Measurements from ENCODE around the gene TRIM67. TPM values are rescaled to one million over a fixed set of nuclear protein-coding genes. Genes with fewer than 3 reads are reported as not detected.

TRIM67 gene
- total and polyA plus RNA-seq, 2 of the 4 experiments (the other 2 are of a cell fraction) = not detected

DNA sequence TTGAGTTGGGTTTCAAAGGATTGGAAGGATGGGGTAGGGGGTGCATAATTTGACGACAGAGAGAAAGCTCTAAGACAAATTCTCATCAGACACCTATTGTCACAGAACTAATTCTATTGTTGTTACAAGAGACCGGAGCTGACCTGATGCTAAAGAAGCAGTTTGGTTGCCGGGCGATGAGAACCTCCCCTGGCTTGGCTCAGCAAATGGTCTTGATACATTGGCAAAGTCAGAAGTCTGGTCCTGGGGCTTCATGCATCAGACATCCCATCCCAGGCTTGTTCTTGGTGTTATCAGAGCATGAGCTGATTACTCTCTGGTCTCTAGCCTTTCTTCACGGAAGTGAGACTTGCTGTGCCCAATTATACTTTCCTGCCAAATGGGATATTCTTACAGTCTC is 15.4 kb downstream of the TRIM67 start:
- CTCF ChIA-PET = no interaction called here
- H4K5ac ChIP-seq (ENCODE audit: low read depth, low read length) = no peak overlapping the region
- H2AK5ac ChIP-seq (ENCODE audit: low read depth, low read length) = no peak overlapping the region
- in situ Hi-C loops (cut with MboI; ENCODE audit: low sequenced_read_pairs) = no loop called here
- no peak overlapping the region for H3K27ac ChIP-seq (ENCODE audit: insufficient read depth, low read length)
- H2BK15ac ChIP-seq (ENCODE audit: low read depth, low read length) = no peak overlapping the region
- no peaks in the 10 kb centered on the region for H3K9me1 ChIP-seq (ENCODE audit: insufficient read depth, low read length)
- H3K56ac ChIP-seq (ENCODE audit: extremely low read depth, insufficient read depth, low read length) = no peak overlapping the region
- no peak for ATAC-seq (ENCODE audit: low read depth)
- H4K8ac ChIP-seq (ENCODE audit: low read depth in 2 of 2, low read length in 2 of 2) = no peak overlapping the region
- no peak overlapping the region for H2BK120ac ChIP-seq (ENCODE audit: low read depth, low read length)
- no TSS peak for BruUV-seq (replicated peaks)
- no peak overlapping the region for H3K23ac ChIP-seq (ENCODE audit: low read depth, low read length)
- no peak overlapping the region for H3K18ac ChIP-seq (ENCODE audit: low read depth, low read length)
- H3K4ac ChIP-seq (ENCODE audit: low read depth, low read length) = no peak overlapping the region
- no peak overlapping the region for H2AK9ac ChIP-seq (replicated peaks; ENCODE audit: low read depth, low read length, poor library complexity)
- H4K91ac ChIP-seq (ENCODE audit: insufficient read depth, low read depth, low read length) = no peak overlapping the region
- H3K9me3 ChIP-seq (ENCODE audit: control insufficient read depth, insufficient read depth, low read length) = peaks cover 2% of the 10 kb centered on the region; the same call in 1 of the 2 replicates
- TF ChIP-seq, protein P1, sequence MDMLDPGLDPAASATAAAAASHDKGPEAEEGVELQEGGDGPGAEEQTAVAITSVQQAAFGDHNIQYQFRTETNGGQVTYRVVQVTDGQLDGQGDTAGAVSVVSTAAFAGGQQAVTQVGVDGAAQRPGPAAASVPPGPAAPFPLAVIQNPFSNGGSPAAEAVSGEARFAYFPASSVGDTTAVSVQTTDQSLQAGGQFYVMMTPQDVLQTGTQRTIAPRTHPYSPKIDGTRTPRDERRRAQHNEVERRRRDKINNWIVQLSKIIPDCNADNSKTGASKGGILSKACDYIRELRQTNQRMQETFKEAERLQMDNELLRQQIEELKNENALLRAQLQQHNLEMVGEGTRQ (IDR thresholded peaks at IDR 0.05; ENCODE audit: low read depth, low read length) = no peak
- TF ChIP-seq POLR2A (IDR thresholded peaks at IDR 0.05; ENCODE audit: low read depth, low read length) = no peak
- TF ChIP-seq, protein P2, sequence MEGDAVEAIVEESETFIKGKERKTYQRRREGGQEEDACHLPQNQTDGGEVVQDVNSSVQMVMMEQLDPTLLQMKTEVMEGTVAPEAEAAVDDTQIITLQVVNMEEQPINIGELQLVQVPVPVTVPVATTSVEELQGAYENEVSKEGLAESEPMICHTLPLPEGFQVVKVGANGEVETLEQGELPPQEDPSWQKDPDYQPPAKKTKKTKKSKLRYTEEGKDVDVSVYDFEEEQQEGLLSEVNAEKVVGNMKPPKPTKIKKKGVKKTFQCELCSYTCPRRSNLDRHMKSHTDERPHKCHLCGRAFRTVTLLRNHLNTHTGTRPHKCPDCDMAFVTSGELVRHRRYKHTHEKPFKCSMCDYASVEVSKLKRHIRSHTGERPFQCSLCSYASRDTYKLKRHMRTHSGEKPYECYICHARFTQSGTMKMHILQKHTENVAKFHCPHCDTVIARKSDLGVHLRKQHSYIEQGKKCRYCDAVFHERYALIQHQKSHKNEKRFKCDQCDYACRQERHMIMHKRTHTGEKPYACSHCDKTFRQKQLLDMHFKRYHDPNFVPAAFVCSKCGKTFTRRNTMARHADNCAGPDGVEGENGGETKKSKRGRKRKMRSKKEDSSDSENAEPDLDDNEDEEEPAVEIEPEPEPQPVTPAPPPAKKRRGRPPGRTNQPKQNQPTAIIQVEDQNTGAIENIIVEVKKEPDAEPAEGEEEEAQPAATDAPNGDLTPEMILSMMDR (conservative IDR thresholded peaks at IDR 0.05; ENCODE audit: low read depth, low read length) = no peak
- no peak for TF ChIP-seq RFX5 (IDR thresholded peaks at IDR 0.05; ENCODE audit: low read depth, low read length)
- no peak for TF ChIP-seq BHLHE40 (IDR thresholded peaks at IDR 0.05; ENCODE audit: low read depth, low read length)
- no peak for TF ChIP-seq MAZ (IDR thresholded peaks at IDR 0.05; ENCODE audit: borderline replicate concordance, low read depth, low read length)
- TF ChIP-seq CEBPB (IDR thresholded peaks at IDR 0.05; ENCODE audit: low read depth, low read length) = no peak
- TF ChIP-seq, protein P3, sequence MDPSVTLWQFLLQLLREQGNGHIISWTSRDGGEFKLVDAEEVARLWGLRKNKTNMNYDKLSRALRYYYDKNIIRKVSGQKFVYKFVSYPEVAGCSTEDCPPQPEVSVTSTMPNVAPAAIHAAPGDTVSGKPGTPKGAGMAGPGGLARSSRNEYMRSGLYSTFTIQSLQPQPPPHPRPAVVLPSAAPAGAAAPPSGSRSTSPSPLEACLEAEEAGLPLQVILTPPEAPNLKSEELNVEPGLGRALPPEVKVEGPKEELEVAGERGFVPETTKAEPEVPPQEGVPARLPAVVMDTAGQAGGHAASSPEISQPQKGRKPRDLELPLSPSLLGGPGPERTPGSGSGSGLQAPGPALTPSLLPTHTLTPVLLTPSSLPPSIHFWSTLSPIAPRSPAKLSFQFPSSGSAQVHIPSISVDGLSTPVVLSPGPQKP (IDR thresholded peaks at IDR 0.05; ENCODE audit: borderline replicate concordance, low read depth, low read length) = no peak
- TF ChIP-seq RAD21 (IDR thresholded peaks at IDR 0.05; ENCODE audit: low read length) = no peak
- no peak for TF ChIP-seq MXI1 (IDR thresholded peaks at IDR 0.05; ENCODE audit: borderline replicate concordance, low read depth, low read length)
- TF ChIP-seq NFE2L2 (IDR thresholded peaks at IDR 0.05; ENCODE audit: low read depth, low read length) = no peak
- TF ChIP-seq FOS (IDR thresholded peaks at IDR 0.05; ENCODE audit: low read depth, low read length) = no peak
- TF ChIP-seq SMC3 (IDR thresholded peaks at IDR 0.05; ENCODE audit: low read depth, low read length) = no peak
- TF ChIP-seq MAFK (IDR thresholded peaks at IDR 0.05; ENCODE audit: low read depth, low read length) = no peak
- no peak overlapping the region for H3K14ac ChIP-seq (replicated peaks; ENCODE audit: low read depth, low read length)
- no peaks in the 10 kb centered on the region for H3K36me3 ChIP-seq (ENCODE audit: control insufficient read depth, insufficient read depth, low read length)
- intact Hi-C loops (cut with micrococcal nuclease) = no loop called here
- H2BK5ac ChIP-seq (ENCODE audit: low read depth, low read length, poor library complexity, severe bottlenecking) = no peak overlapping the region
- WGBS, 2 experiments (ENCODE audit: extremely low coverage in 2 of 2, insufficient read length in 1 of 2) = no CpG with 5 or more reads among the region's 5 CpGs
- H3K4me2 ChIP-seq (ENCODE audit: low read depth, low read length) = no peak overlapping the region
- H3K4me1 ChIP-seq (ENCODE audit: control insufficient read depth, insufficient read depth, low read length) = no peaks in the 10 kb centered on the region
- no peaks in the 10 kb centered on the region for H4K20me1 ChIP-seq (ENCODE audit: insufficient read depth, low read length)
- POLR2A ChIA-PET (ENCODE audit: unreplicated experiment) = no interaction called here
- no peak overlapping the region for H3K9ac ChIP-seq (ENCODE audit: low read depth, low read length)
- dilution Hi-C loops (cut with HindIII; ENCODE audit: low sequenced_read_pairs, unreplicated experiment) = no loop called here
- H3K27me3 ChIP-seq (ENCODE audit: control insufficient read depth, insufficient read depth, low read length) = peaks cover 8% of the 10 kb centered on the region
- no peak for DNase-seq
- no peak overlapping the region for H2BK20ac ChIP-seq (ENCODE audit: low read depth, low read length)
- H3K4me3 ChIP-seq (ENCODE audit: insufficient read depth, low read depth, low read length) = no peak overlapping the region
- no peaks in the 10 kb centered on the region for H3K79me1 ChIP-seq (ENCODE audit: low read depth in 1 of 2, low read length in 2 of 2)
- no peak overlapping the region for H2AFZ ChIP-seq (replicated peaks; ENCODE audit: low read length, poor library complexity)

All from IMR-90 (cell line).